ENCODE measurements around the gene GNAQ. TPM values are rescaled to one million over a fixed set of nuclear protein-coding genes. Genes with fewer than 3 reads are reported as not detected.

The GNAQ gene
- total RNA-seq, 2 experiments from 2014 or later: 22.4 to 22.7 TPM

DNA sequence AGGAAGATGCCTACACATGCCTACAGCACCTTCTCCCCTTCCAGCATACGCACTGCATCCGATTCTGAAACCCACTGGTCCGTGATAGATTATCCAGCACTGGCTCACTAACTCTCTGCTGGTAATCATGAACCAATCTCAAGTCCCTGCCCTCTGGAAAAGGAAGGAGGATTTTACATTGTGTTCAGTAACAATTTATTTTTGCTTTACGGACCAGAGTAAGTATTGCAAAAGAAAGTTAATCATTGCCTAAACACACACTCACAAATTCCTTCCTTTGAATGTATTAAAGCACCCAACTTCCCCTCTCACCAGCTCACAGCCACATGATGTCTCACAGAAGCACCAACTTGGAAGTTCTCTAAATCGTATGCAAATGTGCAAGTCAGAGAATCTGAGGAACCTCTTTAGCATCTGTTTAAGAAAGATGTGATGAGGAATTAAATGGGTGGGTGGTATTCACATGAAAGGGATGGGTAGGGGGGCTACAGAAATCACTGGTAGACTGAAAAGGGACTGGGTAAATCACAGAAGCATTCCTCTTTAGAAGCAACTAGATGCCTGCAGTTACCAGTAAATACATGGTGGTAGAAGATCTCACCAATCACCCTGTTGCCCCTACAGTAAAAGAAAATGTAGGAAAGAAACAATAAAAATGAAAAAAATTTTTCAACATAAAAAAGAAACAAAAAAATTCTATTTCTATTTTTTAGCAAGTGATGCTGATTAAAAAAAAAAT is 8.4 kb downstream of the GNAQ start:
- H3K36me3 Mint-ChIP-seq: peaks cover 19% of the 10 kb centered on the region
- H3K27me3 Mint-ChIP-seq: no peaks in the 10 kb centered on the region
- H3K9me3 Mint-ChIP-seq: no peaks in the 10 kb centered on the region
- H3K4me3 Mint-ChIP-seq: no peak overlapping the region
- H3K27ac Mint-ChIP-seq: no peak overlapping the region
- DNase-seq: no peak
- peaks cover 52% of the 10 kb centered on the region for H3K4me1 Mint-ChIP-seq

DNA sequence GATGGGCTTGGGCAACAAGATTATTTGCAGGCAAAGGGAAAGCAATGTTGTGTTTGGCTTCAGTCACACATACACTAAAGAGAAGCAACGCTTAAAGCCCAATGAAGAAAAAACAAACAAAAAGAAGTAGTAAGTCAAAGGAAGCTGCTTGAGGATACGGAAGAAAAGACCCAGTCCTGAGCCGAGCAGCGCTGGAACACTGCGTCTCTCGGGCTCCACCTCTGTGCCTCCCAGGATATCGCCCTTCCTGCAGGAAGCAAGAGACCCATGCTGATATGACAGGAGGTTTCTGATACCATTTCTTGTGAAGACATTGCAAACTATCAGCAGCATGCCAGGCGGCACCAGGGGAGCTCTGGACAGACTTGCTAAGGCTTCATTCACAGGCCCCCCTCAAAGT is 9.9 kb downstream of the GNAQ start:
- no peak overlapping the region for H3K4me3 Mint-ChIP-seq
- no peaks in the 10 kb centered on the region for H3K9me3 Mint-ChIP-seq
- DNase-seq: no peak
- peaks cover 55% of the 10 kb centered on the region for H3K4me1 Mint-ChIP-seq
- H3K27me3 Mint-ChIP-seq: no peaks in the 10 kb centered on the region
- H3K27ac Mint-ChIP-seq: no peak overlapping the region
- peaks cover 19% of the 10 kb centered on the region for H3K36me3 Mint-ChIP-seq

- DNase-seq: no peak
- H3K4me1 Mint-ChIP-seq: peaks cover 40% of the 10 kb centered on the region
- no peak overlapping the region for H3K27ac Mint-ChIP-seq
- peaks cover 2% of the 10 kb centered on the region for H3K9me3 Mint-ChIP-seq
- no peaks in the 10 kb centered on the region for H3K27me3 Mint-ChIP-seq
- H3K36me3 Mint-ChIP-seq: peaks cover 18% of the 10 kb centered on the region
- no peak overlapping the region for H3K4me3 Mint-ChIP-seq
These were observed 14.4 kb downstream of the GNAQ start for GRCh38 chr9:78017190-78017693.

DNA sequence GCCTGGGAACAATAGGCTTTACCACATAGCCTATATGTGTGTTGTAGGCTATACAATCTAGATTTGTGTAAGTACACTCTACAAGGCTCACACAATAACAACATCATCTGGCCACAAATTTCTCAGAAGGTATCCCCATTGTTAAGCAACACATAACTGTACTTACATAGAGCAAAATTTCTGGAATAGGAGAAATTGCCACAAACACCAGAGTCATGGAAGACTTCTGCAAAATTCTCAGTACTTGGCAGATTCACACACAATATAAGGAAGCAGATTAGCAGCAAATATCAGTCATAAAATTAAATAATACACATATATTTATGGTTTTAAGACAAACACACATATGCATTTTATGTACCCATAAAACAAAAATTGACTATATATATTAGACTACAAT is 16.4 kb downstream of the GNAQ start:
- peaks cover 2% of the 10 kb centered on the region for H3K9me3 Mint-ChIP-seq
- H3K27me3 Mint-ChIP-seq: no peaks in the 10 kb centered on the region
- H3K27ac Mint-ChIP-seq: no peak overlapping the region
- no peak for DNase-seq
- H3K36me3 Mint-ChIP-seq: peaks cover 15% of the 10 kb centered on the region
- peaks cover 40% of the 10 kb centered on the region for H3K4me1 Mint-ChIP-seq
- H3K4me3 Mint-ChIP-seq: no peak overlapping the region

GRCh38 chr9:78014776-78015175 is 16.8 kb downstream of the GNAQ start:
- no peak for DNase-seq
- H3K27me3 Mint-ChIP-seq: no peaks in the 10 kb centered on the region
- peaks cover 42% of the 10 kb centered on the region for H3K4me1 Mint-ChIP-seq
- H3K27ac Mint-ChIP-seq: no peak overlapping the region
- no peak overlapping the region for H3K4me3 Mint-ChIP-seq
- H3K36me3 Mint-ChIP-seq: peaks cover 12% of the 10 kb centered on the region
- H3K9me3 Mint-ChIP-seq: peaks cover 2% of the 10 kb centered on the region

- Mint-ChIP-seq H3K27me3 (no peaks in the 10 kb centered on the region), H3K36me3 (peaks cover 12% of the 10 kb centered on the region), H3K27ac (no peak overlapping the region), H3K4me3 (no peak overlapping the region), H3K9me3 (peaks cover 2% of the 10 kb centered on the region), H3K4me1 (peaks cover 51% of the 10 kb centered on the region)
- DNase-seq: no peak
These were observed 17.7 kb downstream of the GNAQ start for GRCh38 chr9:78013934-78014333.

DNA sequence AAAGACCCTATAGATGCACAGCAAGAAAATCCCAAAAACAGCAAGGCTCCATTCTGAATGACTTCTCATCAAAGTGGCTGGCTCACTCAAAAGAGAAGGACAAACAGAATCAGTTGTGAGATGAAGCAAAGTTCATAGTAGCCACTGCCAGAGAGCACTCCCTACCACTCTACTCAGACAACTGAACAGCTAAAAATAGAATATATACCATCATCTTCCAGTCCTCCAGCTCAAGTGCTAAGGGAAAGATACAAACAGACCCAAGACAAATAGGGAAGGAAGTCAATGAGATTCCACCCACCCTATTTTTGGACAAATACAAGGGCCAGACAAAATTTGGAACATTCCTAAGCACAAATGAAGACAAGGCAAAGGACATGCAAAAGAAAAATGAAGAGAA is 20.6 kb downstream of the GNAQ start:
- no peak for DNase-seq
- H3K4me3 Mint-ChIP-seq: no peak overlapping the region
- H3K36me3 Mint-ChIP-seq: peaks cover 12% of the 10 kb centered on the region
- H3K27ac Mint-ChIP-seq: peak overlapping the region; percentile 86
- no peaks in the 10 kb centered on the region for H3K27me3 Mint-ChIP-seq
- peaks cover 2% of the 10 kb centered on the region for H3K9me3 Mint-ChIP-seq
- peaks cover 53% of the 10 kb centered on the region for H3K4me1 Mint-ChIP-seq

GRCh38 chr9:78010445-78010844 is 21.2 kb downstream of the GNAQ start:
- Mint-ChIP-seq H3K4me3 (peak overlapping the region; percentile 59), H3K36me3 (peaks cover 14% of the 10 kb centered on the region), H3K27me3 (no peaks in the 10 kb centered on the region), H3K4me1 (peaks cover 53% of the 10 kb centered on the region), H3K9me3 (peaks cover 2% of the 10 kb centered on the region), H3K27ac (peak overlapping the region; percentile 86)
- no peak for DNase-seq

- peak overlapping the region; percentile 59 for H3K4me3 Mint-ChIP-seq
- H3K36me3 Mint-ChIP-seq: peaks cover 19% of the 10 kb centered on the region
- no peak for DNase-seq
- no peak overlapping the region for H3K27ac Mint-ChIP-seq
- peaks cover 57% of the 10 kb centered on the region for H3K4me1 Mint-ChIP-seq
- H3K27me3 Mint-ChIP-seq: no peaks in the 10 kb centered on the region
- peaks cover 2% of the 10 kb centered on the region for H3K9me3 Mint-ChIP-seq
These were observed 22.4 kb downstream of the GNAQ start for GRCh38 chr9:78009186-78009585.

GRCh38 chr9:78006734-78007133 is 24.9 kb downstream of the GNAQ start:
- Mint-ChIP-seq H3K4me1 (peaks cover 67% of the 10 kb centered on the region), H3K4me3 (no peak overlapping the region), H3K9me3 (no peaks in the 10 kb centered on the region), H3K27me3 (no peaks in the 10 kb centered on the region), H3K27ac (no peak overlapping the region), H3K36me3 (peaks cover 15% of the 10 kb centered on the region)
- no peak for DNase-seq

DNA sequence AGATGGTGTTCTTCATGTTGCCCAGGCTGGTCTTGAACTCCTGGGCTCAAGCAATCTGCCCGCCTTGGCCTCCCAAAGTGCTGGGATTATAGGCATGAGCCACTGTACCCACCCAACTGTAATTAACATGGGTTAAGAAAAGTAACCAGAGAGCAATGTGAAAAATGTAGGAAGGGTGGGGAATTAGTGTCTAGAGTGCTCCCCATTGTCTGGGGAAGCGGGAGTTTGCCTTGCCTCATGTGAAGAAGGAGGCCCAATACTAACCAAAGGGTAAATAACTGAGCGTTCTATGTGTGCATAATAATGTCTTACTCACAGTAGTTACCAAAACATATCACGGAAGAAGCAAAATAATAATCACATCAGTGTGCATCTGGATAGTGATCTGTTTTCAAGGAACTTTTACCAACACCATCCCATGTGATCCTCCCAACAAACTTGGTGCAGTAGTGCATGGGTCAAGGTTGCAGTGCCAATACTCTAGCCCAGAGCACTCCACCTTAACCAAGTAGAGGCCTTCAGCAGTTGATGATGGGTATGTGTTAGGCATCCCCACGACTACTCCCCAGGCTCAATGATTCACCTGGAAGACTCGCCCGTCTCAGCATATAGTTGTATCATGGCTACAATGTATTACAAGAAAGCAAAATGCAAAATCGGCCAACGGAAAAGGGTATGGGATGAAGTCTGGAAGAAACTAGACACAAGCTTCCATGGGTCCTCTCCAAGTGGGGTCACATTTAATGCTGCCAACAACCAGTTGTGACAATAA is 26.2 kb downstream of the GNAQ start:
- H3K4me3 Mint-ChIP-seq: no peak overlapping the region
- H3K9me3 Mint-ChIP-seq: no peaks in the 10 kb centered on the region
- H3K4me1 Mint-ChIP-seq: peaks cover 59% of the 10 kb centered on the region

DNA sequence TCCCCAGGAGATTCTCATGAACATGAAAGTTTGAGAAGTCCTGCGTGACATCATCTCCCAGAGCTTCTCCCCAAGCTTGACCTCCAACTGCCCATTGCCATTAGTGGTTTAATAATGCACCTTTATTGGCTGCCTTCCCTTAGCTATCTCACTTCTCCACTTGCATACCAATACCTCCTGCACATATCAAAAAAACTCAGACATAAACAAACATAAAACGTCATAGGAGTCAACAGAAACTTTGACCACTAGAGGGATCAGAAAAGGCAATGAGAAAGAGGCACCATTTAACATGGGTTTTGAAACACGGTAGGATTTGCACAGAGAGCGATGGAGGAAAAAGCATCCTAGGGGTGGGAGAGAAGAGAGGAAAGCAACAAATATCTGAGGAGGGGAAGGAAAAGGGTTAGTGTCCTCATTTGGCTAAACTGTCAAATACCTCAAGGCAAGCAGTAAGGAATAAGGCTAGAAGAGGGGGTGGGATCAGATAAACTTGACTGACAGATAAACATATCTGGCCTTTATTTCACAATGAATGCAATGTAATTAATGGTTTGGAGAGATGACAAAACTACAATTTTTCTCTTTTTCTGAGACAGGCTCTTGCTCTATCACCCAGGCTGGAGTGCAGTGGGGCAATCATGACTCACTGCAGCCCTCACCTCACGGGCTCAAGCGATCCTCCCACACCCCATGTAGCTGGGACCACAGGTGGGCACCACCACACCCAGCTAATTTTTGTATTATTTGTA is 27.0 kb downstream of the GNAQ start:
- H3K9me3 Mint-ChIP-seq: no peaks in the 10 kb centered on the region
- H3K4me3 Mint-ChIP-seq: no peak overlapping the region
- no peaks in the 10 kb centered on the region for H3K27me3 Mint-ChIP-seq
- peaks cover 7% of the 10 kb centered on the region for H3K36me3 Mint-ChIP-seq
- peaks cover 56% of the 10 kb centered on the region for H3K4me1 Mint-ChIP-seq
- no peak for DNase-seq
- H3K27ac Mint-ChIP-seq: no peak overlapping the region

More for the DNA sequence above, 26.2 kb downstream of the GNAQ start:
- no peak for DNase-seq
- Mint-ChIP-seq H3K27me3 (no peaks in the 10 kb centered on the region), H3K27ac (no peak overlapping the region), H3K36me3 (peaks cover 7% of the 10 kb centered on the region)

- Mint-ChIP-seq H3K27me3 (no peaks in the 10 kb centered on the region), H3K9me3 (no peaks in the 10 kb centered on the region), H3K4me1 (peaks cover 54% of the 10 kb centered on the region), H3K27ac (no peak overlapping the region), H3K36me3 (peaks cover 8% of the 10 kb centered on the region), H3K4me3 (no peak overlapping the region)
- no peak for DNase-seq
These were observed 27.9 kb downstream of the GNAQ start for GRCh38 chr9:78003730-78004129.

DNA sequence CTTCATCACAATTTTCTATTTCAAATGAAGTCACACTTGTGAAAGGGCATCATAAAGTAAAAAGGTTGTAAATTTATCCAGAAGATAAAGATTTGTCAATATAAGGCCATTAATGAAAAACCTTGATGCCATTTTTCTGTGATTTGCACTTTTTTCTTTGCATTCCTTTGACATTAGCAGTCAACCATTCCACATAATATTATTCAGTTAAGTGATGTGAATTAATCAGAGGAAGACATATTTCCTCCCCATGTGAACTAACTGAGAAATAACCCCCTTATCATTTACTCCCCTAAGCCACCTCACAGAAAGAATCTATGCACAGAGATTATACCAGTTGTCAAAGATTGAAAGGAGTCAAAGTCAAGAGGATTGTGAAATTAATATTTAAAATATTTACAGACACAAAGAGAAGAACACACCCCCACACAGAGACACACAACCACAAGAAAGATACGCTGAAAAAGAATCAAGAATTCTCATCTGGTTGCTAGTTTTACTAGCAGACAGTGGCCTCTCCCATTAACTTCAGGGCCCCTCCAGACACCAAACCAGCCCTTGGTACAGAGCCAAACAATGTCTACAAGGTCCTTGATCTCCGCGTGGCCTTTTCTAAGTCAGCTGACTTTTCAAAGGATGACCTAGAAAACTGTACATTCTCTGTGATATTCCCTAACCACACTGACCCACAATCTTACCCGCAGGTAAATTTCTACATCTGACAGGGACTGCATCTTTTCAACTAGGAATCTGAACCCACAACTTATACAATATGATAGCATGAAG is 29.5 kb downstream of the GNAQ start:
- Mint-ChIP-seq H3K4me3 (no peak overlapping the region), H3K36me3 (peaks cover 14% of the 10 kb centered on the region), H3K9me3 (no peaks in the 10 kb centered on the region), H3K27me3 (no peaks in the 10 kb centered on the region), H3K27ac (no peak overlapping the region), H3K4me1 (peaks cover 52% of the 10 kb centered on the region)
- no peak for DNase-seq
